ENCODE data around the gene CTCFL. TPM values are rescaled to one million over a fixed set of nuclear protein-coding genes. Genes with fewer than 3 reads are reported as not detected.

The CTCFL gene
- total and polyA plus RNA-seq, 8 donors: 0.39 to 0.67 (median 0.50) TPM; not detected in 2

DNA sequence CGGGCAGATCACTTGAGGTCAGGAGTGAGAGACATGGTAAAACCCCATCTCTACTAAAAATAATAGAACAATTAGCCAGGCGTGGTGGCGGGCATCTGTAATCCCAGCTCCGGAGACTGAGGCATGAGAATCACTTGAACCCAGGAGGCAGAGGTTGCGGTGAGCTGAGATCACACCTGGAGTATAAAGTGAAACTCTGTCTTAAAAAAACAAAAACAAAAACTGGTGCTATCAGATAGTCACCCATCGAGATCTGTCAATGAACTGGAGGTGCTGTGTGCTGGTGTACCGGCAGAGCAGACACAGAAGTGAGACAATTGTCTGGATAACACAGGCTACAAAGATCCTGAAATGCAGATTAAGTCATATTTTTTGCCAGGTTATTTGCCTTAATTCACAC lies 24.7 kb downstream of the CTCFL start:
- no peak overlapping the region for H3K4me3 ChIP-seq
- no peaks in the 10 kb centered on the region for H3K36me3 ChIP-seq
- H3K27me3 ChIP-seq: peaks cover 9 to 86% of the 10 kb centered on the region in 2 donors
- intact Hi-C loops (cut with DNase I): loop anchor here in 1 of 2 donors (10.0 kb wide), 1 partner anchor 95 kb away; no protein-coding TSS in a partner anchor
- ATAC-seq (no peak), DNase-seq (no peak)
- no peak for TF ChIP-seq CTCF (IDR thresholded peaks at IDR 0.05)
- peaks cover 2 to 27% of the 10 kb centered on the region in 2 donors for H3K4me1 ChIP-seq
- no peaks in the 10 kb centered on the region for H3K9me3 ChIP-seq
- no peak overlapping the region for H3K27ac ChIP-seq

DNA sequence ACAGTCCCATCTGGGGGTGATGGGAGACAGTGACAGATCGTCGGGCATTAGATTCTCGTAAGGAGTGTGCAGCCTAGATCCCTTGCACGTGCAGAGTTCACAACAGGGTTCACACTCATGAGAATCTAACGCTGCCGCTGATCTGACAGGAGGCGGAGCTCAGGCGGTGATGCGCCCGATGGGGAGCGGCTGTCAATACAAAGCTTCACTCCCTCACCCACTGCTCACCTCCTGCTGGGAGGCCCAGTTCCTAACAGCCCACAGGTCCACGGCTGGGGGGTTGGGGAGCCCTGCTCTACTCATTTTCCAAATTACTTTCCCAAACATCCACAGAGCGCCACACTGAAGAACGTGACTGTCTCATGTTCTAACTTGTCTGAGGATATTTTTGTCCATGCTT lies 25.3 kb downstream of the CTCFL start:
- intact Hi-C loops (cut with DNase I): loop anchor here in 1 of 2 donors (5.0 to 10.0 kb wide), 2 partner anchors 95 to 117 kb away; no protein-coding TSS in a partner anchor
- H3K4me1 ChIP-seq: peaks cover 2 to 31% of the 10 kb centered on the region in 2 donors
- H3K27me3 ChIP-seq: peaks cover 9 to 80% of the 10 kb centered on the region in 2 donors
- H3K9me3 ChIP-seq: no peaks in the 10 kb centered on the region
- no peak overlapping the region for H3K27ac ChIP-seq
- H3K36me3 ChIP-seq: no peaks in the 10 kb centered on the region
- DNase-seq: no peak
- TF ChIP-seq CTCF (IDR thresholded peaks at IDR 0.05): no peak
- no peak overlapping the region for H3K4me3 ChIP-seq
- ATAC-seq: no peak

- Histone ChIP-seq H3K4me3 (no peak overlapping the region), H3K27me3 (peaks cover 9 to 72% of the 10 kb centered on the region in 2 donors), H3K9me3 (no peaks in the 10 kb centered on the region), H3K4me1 (peaks cover 2 to 34% of the 10 kb centered on the region in 2 donors), H3K36me3 (no peaks in the 10 kb centered on the region), H3K27ac (no peak overlapping the region)
- DNase-seq: no peak
- no peak for TF ChIP-seq CTCF (IDR thresholded peaks at IDR 0.05)
- intact Hi-C loops (cut with DNase I): loop anchor here in 1 of 2 donors (5.0 kb wide), 1 partner anchor 116 kb away; no protein-coding TSS in a partner anchor
- ATAC-seq: peak; percentile 55
These were observed 26.2 kb downstream of the CTCFL start for GRCh38 chr20:57498425-57499400.

- TF ChIP-seq CTCF (IDR thresholded peaks at IDR 0.05): no peak
- DNase-seq (no peak), ATAC-seq (no peak)
- Histone ChIP-seq H3K4me3 (no peak overlapping the region), H3K36me3 (no peaks in the 10 kb centered on the region), H3K4me1 (peaks cover 2 to 21% of the 10 kb centered on the region in 2 donors), H3K9me3 (no peaks in the 10 kb centered on the region), H3K27me3 (peaks cover 9 to 58% of the 10 kb centered on the region in 2 donors), H3K27ac (no peak overlapping the region)
- intact Hi-C loops (cut with DNase I): loop anchor here in 1 of 2 donors (5.0 kb wide), 1 partner anchor 114 kb away; no protein-coding TSS in a partner anchor
These were observed 28.3 kb downstream of the CTCFL start for GRCh38 chr20:57496592-57496991.

DNA sequence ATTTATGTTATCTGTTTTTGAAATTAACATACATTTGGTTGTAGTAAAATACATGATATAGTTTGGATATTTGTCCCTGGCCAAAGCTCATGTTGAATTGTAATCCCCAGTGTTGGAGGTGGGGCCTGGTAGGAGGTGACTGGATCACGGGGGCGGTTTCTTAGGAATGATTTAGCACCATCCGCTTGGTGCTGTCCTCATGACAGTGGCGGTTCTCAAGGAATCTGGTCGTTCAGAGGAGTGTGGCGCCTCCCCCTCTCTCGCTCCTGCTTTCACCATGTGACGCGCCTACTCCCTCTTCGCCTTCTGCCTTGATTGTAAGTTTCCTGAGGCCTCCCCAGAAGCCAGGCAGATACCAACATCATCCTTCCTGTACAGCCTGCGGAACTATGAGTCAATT lies 29.0 kb downstream of the CTCFL start:
- Histone ChIP-seq H3K4me1 (peaks cover 2 to 21% of the 10 kb centered on the region in 2 donors), H3K9me3 (no peaks in the 10 kb centered on the region), H3K36me3 (no peaks in the 10 kb centered on the region), H3K27me3 (peaks cover 9 to 52% of the 10 kb centered on the region in 2 donors), H3K27ac (no peak overlapping the region), H3K4me3 (no peak overlapping the region)
- DNase-seq: no peak
- TF ChIP-seq CTCF (IDR thresholded peaks at IDR 0.05): no peak
- intact Hi-C loops (cut with DNase I): loop anchor here in 1 of 2 donors (5.0 kb wide), 1 partner anchor 114 kb away; no protein-coding TSS in a partner anchor
- no peak for ATAC-seq

All from left lung (tissue), 10 donors.